Neural crest cell (in vitro differentiated cells): ENCODE results near the gene IGF2. TPM values are rescaled to one million over a fixed set of nuclear protein-coding genes. Genes with fewer than 3 reads are reported as not detected.
A peak's percentile ranks its signal among the peaks of the same experiment; 100 is the strongest.

Source experiments
- DNase-seq: peaks from one replicate; pipeline ENCODE4 v3.0.0; 2021; ENCODE audit warnings: low read depth, mixed read lengths, low spot score
- H3K27ac Mint-ChIP-seq: one replicate; pipeline ENCODE4 v1.8.0; 2021; ENCODE audit warnings: mild to moderate bottlenecking, mixed read lengths; ENCODE audit not compliant: unreplicated experiment
- H3K27me3 Mint-ChIP-seq: 2 replicates; pipeline ENCODE4 v1.8.0; 2021; ENCODE audit warnings: low read depth, mild to moderate bottlenecking, mixed read lengths
- H3K36me3 Mint-ChIP-seq: 2 replicates; pipeline ENCODE4 v1.8.0; 2021; ENCODE audit warnings: low read depth, mild to moderate bottlenecking, mixed read lengths
- H3K4me1 Mint-ChIP-seq: 2 replicates; pipeline ENCODE4 v1.8.0; 2021; ENCODE audit warnings: mixed read lengths
- H3K4me3 Mint-ChIP-seq: one replicate; pipeline ENCODE4 v1.8.0; 2021; ENCODE audit warnings: mild to moderate bottlenecking, mixed read lengths
- H3K9me3 Mint-ChIP-seq: 2 replicates; pipeline ENCODE4 v1.8.0; 2021; ENCODE audit warnings: mixed read lengths
- CTCF ChIP-seq: fragments of 200-600 bp; sonication (generic); conservative IDR thresholded peaks from 2 replicates; pipeline ENCODE4 v1.5.0; 2021; ENCODE audit warnings: antibody characterized with exemption, mild to moderate bottlenecking
- long read RNA-seq: library from polyadenylated mRNA; unstranded; transcript quantifications from one replicate; pipeline ENCODE4 v2.0.0, GENCODE V29; 2020
- total RNA-seq: library from RNA; stranded (reverse); gene quantifications from 2 replicates; pipeline ENCODE4 v1.2.1, GENCODE V29; 2021

Gene IGF2
- 19.0 and 20.1 TPM in 2 replicates for total RNA-seq
- long read RNA-seq: 0 reads

DNA sequence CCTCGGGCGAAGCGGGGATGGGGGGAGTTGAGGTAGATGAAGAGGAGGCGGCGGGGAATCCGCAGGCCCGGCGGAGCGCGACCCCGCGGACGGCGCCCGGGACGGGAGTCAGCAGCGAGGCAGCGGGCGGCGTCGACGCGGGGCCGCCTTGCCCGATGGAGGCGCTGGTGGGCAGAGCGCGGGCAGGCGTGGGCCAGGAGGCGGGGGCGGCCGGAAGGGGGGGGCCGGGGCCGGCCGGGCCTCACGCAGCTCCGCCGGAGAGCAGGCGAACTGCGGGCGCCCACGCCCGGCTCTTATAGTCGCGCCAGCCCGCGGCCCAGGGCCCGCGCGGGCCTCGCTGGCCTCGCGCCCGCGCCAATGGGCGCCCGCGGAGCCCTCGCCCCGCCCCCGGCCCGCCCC, at the start of gene IGF2:
TSS of gene IGF2 (minus strand) at position 267 of the 399 bp plus-strand sequence. CDS start 3,866 bp downstream, outside the sequence.
- Mint-ChIP-seq H3K27ac (no peak within 1 kb of the TSS), H3K36me3 (no peaks in the 10 kb centered on the region), H3K4me1 (no peaks in the 10 kb centered on the region), H3K27me3 (peaks cover 78% of the 10 kb centered on the region), H3K4me3 (peak within 1 kb of the TSS; percentile 62), H3K9me3 (no peaks in the 10 kb centered on the region)
- DNase-seq: no peak
- peak; percentile 19 for TF ChIP-seq CTCF

DNA sequence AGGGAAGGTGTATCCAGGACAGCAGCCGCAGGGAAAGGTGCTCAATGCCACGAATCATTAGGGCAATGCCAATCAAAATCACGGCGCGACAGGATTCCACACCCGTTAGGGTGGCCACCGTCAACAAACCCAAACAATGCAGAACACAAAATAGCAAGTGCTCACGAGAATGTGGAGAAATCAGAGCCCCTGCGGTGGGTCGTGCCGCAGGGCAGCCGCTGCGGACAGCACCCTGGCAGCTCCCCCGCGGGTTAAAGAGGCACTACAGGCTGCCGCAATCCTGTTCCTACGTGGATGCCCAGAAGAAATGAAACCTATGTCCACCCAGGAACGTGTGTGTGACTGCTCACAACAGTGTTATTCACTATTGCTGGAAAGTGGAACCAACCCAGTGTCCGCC, 49.6 kb upstream of the IGF2 start:
- Mint-ChIP-seq H3K36me3 (no peaks in the 10 kb centered on the region), H3K27ac (no peak overlapping the region), H3K9me3 (no peaks in the 10 kb centered on the region), H3K4me3 (no peak overlapping the region), H3K27me3 (peaks cover 19% of the 10 kb centered on the region), H3K4me1 (peaks cover 15% of the 10 kb centered on the region)
- TF ChIP-seq CTCF: no peak
- DNase-seq: no peak

DNA sequence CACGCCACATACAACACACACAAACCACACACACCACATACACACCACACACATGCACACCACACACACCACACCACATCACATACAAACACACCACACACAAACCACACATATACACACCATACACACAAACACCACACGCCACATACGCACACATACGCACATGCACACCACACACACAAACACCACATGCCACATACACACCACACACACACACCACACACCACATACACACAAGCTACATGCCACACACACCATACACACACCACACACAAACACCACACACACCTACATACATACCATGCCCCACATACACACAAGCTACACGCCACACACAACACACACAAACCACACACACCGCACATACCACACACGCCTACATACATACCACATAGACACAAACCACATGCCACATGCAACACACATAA, 48.1 kb upstream of the IGF2 start:
- H3K4me1 Mint-ChIP-seq: peaks cover 19% of the 10 kb centered on the region
- no peaks in the 10 kb centered on the region for H3K36me3 Mint-ChIP-seq
- no peaks in the 10 kb centered on the region for H3K9me3 Mint-ChIP-seq
- H3K27me3 Mint-ChIP-seq: peaks cover 19% of the 10 kb centered on the region
- H3K27ac Mint-ChIP-seq: no peak overlapping the region
- no peak for DNase-seq
- no peak for TF ChIP-seq CTCF
- H3K4me3 Mint-ChIP-seq: no peak overlapping the region

- Mint-ChIP-seq H3K36me3 (no peaks in the 10 kb centered on the region), H3K4me3 (no peak overlapping the region), H3K27ac (no peak overlapping the region), H3K4me1 (peaks cover 19% of the 10 kb centered on the region), H3K9me3 (no peaks in the 10 kb centered on the region), H3K27me3 (peaks cover 19% of the 10 kb centered on the region)
- TF ChIP-seq CTCF: peak; percentile 63
- DNase-seq: peak; percentile 37
Measured at GRCh38 chr11:2186669-2187279, 47.6 kb upstream of the IGF2 start.

DNA sequence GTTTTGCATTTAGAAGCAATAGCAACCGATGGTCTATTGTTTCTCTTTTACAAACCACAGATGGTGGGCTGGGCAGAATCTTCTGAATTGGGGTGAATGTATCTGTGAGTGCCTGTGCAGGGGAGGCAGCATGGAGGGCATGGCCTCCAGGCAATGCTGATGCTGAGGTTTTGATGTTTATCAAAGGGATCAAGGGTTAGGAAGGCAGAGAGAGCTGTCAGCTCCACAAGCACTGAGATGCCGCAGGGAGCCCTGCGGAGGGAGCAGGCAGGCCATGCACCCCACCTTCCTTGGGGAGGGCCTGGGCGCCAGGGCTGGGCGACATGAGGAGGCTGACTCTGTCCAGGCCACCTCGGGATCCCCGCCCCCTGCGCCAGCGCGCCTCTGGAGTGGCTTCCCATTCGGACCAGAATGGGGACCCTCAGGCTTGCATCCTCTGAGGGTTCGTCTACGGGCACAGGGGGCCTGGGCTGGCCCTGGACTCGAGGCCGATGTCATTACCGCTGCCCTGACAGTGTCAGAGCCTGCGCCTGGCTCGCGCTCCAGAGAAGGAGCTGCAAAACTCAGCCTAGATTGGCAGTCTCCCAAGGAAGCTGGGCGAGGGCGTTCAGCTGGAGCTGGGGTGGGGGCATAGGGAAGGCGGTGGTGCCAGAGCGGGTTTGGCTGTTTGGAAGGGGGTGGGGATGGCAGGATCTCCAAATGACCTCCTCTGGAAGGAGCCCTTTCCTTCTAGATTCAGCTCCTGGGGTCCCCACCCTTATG, 46.3 kb upstream of the IGF2 start:
- Mint-ChIP-seq H3K4me1 (peaks cover 11% of the 10 kb centered on the region), H3K4me3 (no peak overlapping the region), H3K9me3 (no peaks in the 10 kb centered on the region), H3K27ac (no peak overlapping the region), H3K27me3 (peaks cover 14% of the 10 kb centered on the region), H3K36me3 (no peaks in the 10 kb centered on the region)
- no peak for TF ChIP-seq CTCF
- DNase-seq: no peak
